Measurements from ENCODE around the gene TULP1. TPM values are rescaled to one million over a fixed set of nuclear protein-coding genes. Genes with fewer than 3 reads are reported as not detected.

TULP1 gene
- total and polyA plus RNA-seq, 2 of the 8 experiments (the other 6 are each of a cell fraction or from before 2014, with no cell fraction given): 3.2 to 6.8 TPM

- TF ChIP-seq ATF2 (IDR thresholded peaks at IDR 0.05; ENCODE audit: low read length) (no peak), TEAD4 (IDR thresholded peaks at IDR 0.05; ENCODE audit: low read depth, low read length) (no peak)
Measured at GRCh38 chr6:35454391-35455110, 58.1 kb downstream of the TULP1 start (continued).
